Heart left ventricle (tissue), 16 donors: ENCODE measurements around the gene DNAJC8. TPM values are rescaled to one million over a fixed set of nuclear protein-coding genes. Genes with fewer than 3 reads are reported as not detected.
A peak's percentile ranks its signal among the peaks of the same experiment; 100 is the strongest.

Source experiments
- ATAC-seq, 4 donors: fragments of 200-7000 bp; cut with Tn5 transposase; one replicate each; pipeline ENCODE4 v1.9.1; 2020 to 2022; ENCODE audit warnings: moderate library complexity in 4 of 4, mild to moderate bottlenecking in 3 of 4, moderate number of reproducible peaks in 1 of 4
- DNase-seq, 5 donors: peaks; one replicate each; pipeline ENCODE4 v3.0.0-alpha.2; 2020
- H3K27ac ChIP-seq, 12 donors: fragments of 200-600 bp; sonication (generic) in 4 of 12; one replicate each; pipeline versions ENCODE4 v1.5.0 to v1.8.0; 2016 to 2022; ENCODE audit warnings: mild to moderate bottlenecking in 2 of 12
- H3K27me3 ChIP-seq, 9 donors: fragments of 200-600 bp; sonication (generic) in 2 of 9; one replicate each; pipeline versions ENCODE4 v1.5.1 to v1.8.0; 2016 to 2022; ENCODE audit warnings: mild to moderate bottlenecking in 3 of 9
- H3K36me3 ChIP-seq, 9 donors: fragments of 200-600 bp; sonication (generic) in 2 of 9; one replicate each; pipeline versions ENCODE4 v1.5.0 to v1.8.0; 2018 to 2022; ENCODE audit warnings: mild to moderate bottlenecking in 2 of 9
- H3K4me1 ChIP-seq, 12 donors: fragments of 200-600 bp; sonication (generic) in 4 of 12; one replicate each; pipeline versions ENCODE4 v1.5.0 to v1.8.0; 2016 to 2022; ENCODE audit warnings: mild to moderate bottlenecking in 3 of 12
- H3K4me3 ChIP-seq, 12 donors: fragments of 200-600 bp; sonication (generic) in 4 of 12; one replicate each; pipeline versions ENCODE4 v1.5.0 to v1.8.0; 2017 to 2022; ENCODE audit warnings: mild to moderate bottlenecking in 9 of 12, moderate library complexity in 4 of 12
- H3K9me3 ChIP-seq, 12 donors: fragments of 200-600 bp; sonication (generic) in 4 of 12; one replicate each; pipeline versions ENCODE4 v1.5.0 to v1.8.0; 2016 to 2022; ENCODE audit warnings: mild to moderate bottlenecking in 1 of 12
- CTCF ChIP-seq, 12 donors: fragments of 200-600 bp; sonication (generic) in 4 of 12; IDR thresholded peaks; one replicate each; pipeline versions ENCODE4 v1.5.0 to v1.8.0; 2018 to 2022; ENCODE audit warnings: antibody characterized with exemption in 12 of 12, mild to moderate bottlenecking in 5 of 12
- POLR2A ChIP-seq, 2 donors: fragments of 450-650 bp; IDR thresholded peaks; one replicate each; pipeline ENCODE4 v1.6.1; 2017; ENCODE audit warnings: antibody characterized with exemption in 2 of 2, mild to moderate bottlenecking in 2 of 2, moderate library complexity in 2 of 2
- WGBS, 4 donors: extraction: QIAGEN DNeasy Blood & Tissue Kit in 2 of 4; methylation state at CpG; one replicate each; pipeline versions ENCODE4 v1.1.5 to v1.1.7; 2013 to 2018; 5-methylcytosine and 5-hydroxymethylcytosine counted together
- intact Hi-C, 10 donors: fragments of 100-400 bp; cut with DNase I; formaldehyde crosslinking; loops; one replicate each; pipeline versions ENCODE4 v1.11.1 to v1.14.2; 2022
- polyA plus RNA-seq, 2 donors: library from polyadenylated mRNA; stranded (reverse); fragments of 200-250 nt; gene quantifications; one replicate each; pipeline ENCODE4 v1.2.3, GENCODE V29; 2013
- total RNA-seq, 9 donors: library from RNA; depleted of rRNA in 2 of 9; stranded (reverse); fragments of >200 nt in 2 of 9; fragmentation: NEBNext Ultra II Directional in 3 of 9; extraction: Animal tissue kit (Norgen Biotek cat#: 25700) in 3 of 9; gene quantifications; one replicate each; pipeline versions ENCODE4 v1.1.0 to v1.2.4, GENCODE V29; 2016 to 2023
- donor health status: ischemic (EF 13 %, LVEDD 7.1; RV severe dilation, severe dysfunction).
- donor health status: healthy with polysubstance abuse.
- donor health status: DM: no; HTN: yes; CAD: no.
- donor health status: DM: no; HTN: no; CAD: no.
- donor health status: ischemic (EF 25% LVEDD 6.9; RV normal size, moderate dysfunction).
- donor health status: ischemic (EF 25% LVEDD 5.7; RV mildly dilated, moderate dysfunction).
- donor health status: healthy.
- donor health status: DM: yes; HTN: yes; CAD: no.
- donor health status: ischemic (EF 35%, LVEDD 5.7; RV mildly dilated, moderate dysfunction).
- donor health status: nonischemic (EF 11% LVEDD 7.7; RV severe dilation, severe dysfunction).
- donor health status: DM: yes; HTN: yes; CAD: no.
- donor health status: PGD.
- donor health status: ischemic (EF 29% LVEDD 5.4; RV normal size, mild dysfunction).
- donor health status: nonischemic (EF 23%, LVEDD 6.1; RV moderate dilation, normal function).

DNAJC8 gene
- total and polyA plus RNA-seq, 11 donors: 47.1 to 84.9 (median 58.4) TPM

- peak; percentile 73 to 86 (median 82) for DNase-seq
- Histone ChIP-seq H3K27me3 (no peaks in the 10 kb centered on the region), H3K27ac (peak overlapping the region; percentile 37 to 97 (median 86)), H3K9me3 (no peaks in the 10 kb centered on the region), H3K4me3 (peak overlapping the region in 9 of 12 donors; percentile 11 to 33 (median 20)), H3K36me3 (no peaks in the 10 kb centered on the region), H3K4me1 (peaks cover 0 to 74% (median 26%) of the 10 kb centered on the region in 12 donors)
- TF ChIP-seq CTCF (IDR thresholded peaks at IDR 0.05) (peak; percentile 88 to 98 (median 94)), POLR2A (IDR thresholded peaks at IDR 0.05) (no peak)
- peak; percentile 37 to 53 (median 48) for ATAC-seq
- intact Hi-C loops: loop anchor here in 5 of 10 donors (2.0 to 10.0 kb wide), 7 partner anchors 79 to 396 kb away; partner anchors contain the start of genes MED18 (in 5 of the 5), RCC1 (in 2 of the 5), PHACTR4 (in 1 of the 5) and RNU11 (in 1 of the 5)
- WGBS, 4 donors: 1 to 4% (median 2%) methylated on average over 12 of the region's 12 CpGs
Measured at GRCh38 chr1:28248273-28249012, 15.6 kb upstream of the DNAJC8 start.

GRCh38 chr1:28247612-28248272 lies 14.9 kb upstream of the DNAJC8 start:
- H3K36me3 ChIP-seq: no peaks in the 10 kb centered on the region
- ATAC-seq: no peak
- no peak for TF ChIP-seq POLR2A (IDR thresholded peaks at IDR 0.05)
- no peak for TF ChIP-seq CTCF (IDR thresholded peaks at IDR 0.05)
- no peaks in the 10 kb centered on the region for H3K27me3 ChIP-seq
- no peak for DNase-seq
- peak overlapping the region in 11 of 12 donors; percentile 5 to 76 (median 63) for H3K4me3 ChIP-seq
- H3K9me3 ChIP-seq: no peaks in the 10 kb centered on the region
- 56 to 62% (median 59%) methylated on average over 11 of the region's 11 CpGs for WGBS, 4 donors
- intact Hi-C loops: loop anchor here in 5 of 10 donors (2.0 to 10.0 kb wide), 7 partner anchors 80 to 397 kb away; partner anchors contain the start of genes MED18 (in 5 of the 5), RCC1 (in 2 of the 5), PHACTR4 (in 1 of the 5) and RNU11 (in 1 of the 5)
- peak overlapping the region; percentile 37 to 97 (median 86) for H3K27ac ChIP-seq
- H3K4me1 ChIP-seq: peaks cover 0 to 75% (median 27%) of the 10 kb centered on the region in 12 donors

- H3K27ac ChIP-seq: peak overlapping the region; percentile 22 to 97 (median 84)
- no peak for ATAC-seq
- peak overlapping the region; percentile 17 to 76 (median 62) for H3K4me3 ChIP-seq
- H3K27me3 ChIP-seq: no peaks in the 10 kb centered on the region
- H3K9me3 ChIP-seq: no peaks in the 10 kb centered on the region
- intact Hi-C loops: loop anchor here in 5 of 10 donors (5.0 to 10.0 kb wide), 4 partner anchors 81 to 398 kb away; partner anchors contain the start of genes MED18 (in 4 of the 5), RCC1 (in 2 of the 5), RNU11 (in 1 of the 5) and TAF12 (in 1 of the 5)
- H3K36me3 ChIP-seq: no peaks in the 10 kb centered on the region
- no peak for DNase-seq
- peaks cover 0 to 73% (median 27%) of the 10 kb centered on the region in 12 donors for H3K4me1 ChIP-seq
- 12 to 46% (median 42%) methylated on average over 11 of the region's 11 CpGs for WGBS, 4 donors
- TF ChIP-seq POLR2A (IDR thresholded peaks at IDR 0.05) (no peak), CTCF (IDR thresholded peaks at IDR 0.05) (no peak)
Measured at GRCh38 chr1:28246427-28246832, 13.6 kb upstream of the DNAJC8 start.
